ENCODE measurements around the gene PDCD7.
"Not testable (repeated sequence)": the region's sequence is repeated elsewhere in the genome, so short reads cannot be mapped to it uniquely, and the experiment has no call there.

Gene PDCD7, protein sequence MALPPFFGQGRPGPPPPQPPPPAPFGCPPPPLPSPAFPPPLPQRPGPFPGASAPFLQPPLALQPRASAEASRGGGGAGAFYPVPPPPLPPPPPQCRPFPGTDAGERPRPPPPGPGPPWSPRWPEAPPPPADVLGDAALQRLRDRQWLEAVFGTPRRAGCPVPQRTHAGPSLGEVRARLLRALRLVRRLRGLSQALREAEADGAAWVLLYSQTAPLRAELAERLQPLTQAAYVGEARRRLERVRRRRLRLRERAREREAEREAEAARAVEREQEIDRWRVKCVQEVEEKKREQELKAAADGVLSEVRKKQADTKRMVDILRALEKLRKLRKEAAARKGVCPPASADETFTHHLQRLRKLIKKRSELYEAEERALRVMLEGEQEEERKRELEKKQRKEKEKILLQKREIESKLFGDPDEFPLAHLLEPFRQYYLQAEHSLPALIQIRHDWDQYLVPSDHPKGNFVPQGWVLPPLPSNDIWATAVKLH

DNA sequence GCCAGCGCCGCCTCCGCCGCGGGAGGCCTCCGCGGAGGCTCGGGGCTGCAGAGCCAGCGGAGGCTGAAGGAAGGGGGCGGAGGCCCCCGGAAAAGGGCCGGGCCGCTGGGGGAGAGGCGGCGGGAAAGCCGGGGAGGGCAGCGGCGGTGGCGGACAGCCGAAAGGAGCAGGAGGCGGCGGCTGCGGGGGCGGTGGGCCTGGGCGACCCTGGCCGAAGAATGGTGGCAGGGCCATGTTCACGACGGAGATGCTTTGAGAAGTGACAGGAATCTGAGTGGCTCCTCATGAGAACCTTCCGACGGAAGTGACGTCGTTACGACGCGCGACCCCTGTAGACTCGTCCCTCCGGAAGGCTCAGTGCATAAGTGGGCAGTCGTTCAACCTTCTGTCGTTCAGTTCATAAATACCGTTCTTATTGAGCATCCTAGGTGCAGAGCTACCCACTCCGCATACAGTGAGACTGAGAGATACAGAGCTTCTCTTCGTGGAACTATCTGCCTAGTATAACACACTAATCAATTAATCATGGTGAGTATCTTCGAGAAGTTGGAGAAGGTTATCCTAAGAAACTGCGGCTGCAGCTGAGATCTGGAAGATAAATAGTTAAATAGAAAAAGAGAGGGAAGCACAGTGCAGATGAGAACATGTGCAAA, at the start of gene PDCD7:
Gene PDCD7, minus strand, starts transcription at position 261 of the 653 bp plus-strand sequence. Its CDS starts 27 bp downstream, at position 234.
- DNase-seq: peak; percentile 87

DNA sequence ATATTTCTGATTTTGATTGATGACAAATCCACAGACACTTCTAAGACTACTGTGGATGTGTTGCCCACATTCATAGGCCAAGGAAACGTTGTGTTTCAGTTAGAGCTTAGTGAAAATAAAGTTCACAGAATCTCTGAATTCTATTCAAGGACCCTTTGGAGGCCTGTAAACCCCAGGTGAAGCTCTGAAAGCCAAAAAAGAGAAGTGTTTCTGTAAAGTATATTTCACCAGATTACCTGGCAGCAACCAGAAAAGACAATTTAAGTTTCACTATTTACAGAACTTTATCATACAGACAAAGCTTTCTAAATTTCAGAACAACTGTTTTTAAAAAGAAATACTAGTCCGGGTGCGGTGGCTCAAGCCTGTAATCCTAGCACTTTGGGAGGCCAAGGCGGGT, 48.9 kb upstream of the PDCD7 start:
- no peak for DNase-seq

DNA sequence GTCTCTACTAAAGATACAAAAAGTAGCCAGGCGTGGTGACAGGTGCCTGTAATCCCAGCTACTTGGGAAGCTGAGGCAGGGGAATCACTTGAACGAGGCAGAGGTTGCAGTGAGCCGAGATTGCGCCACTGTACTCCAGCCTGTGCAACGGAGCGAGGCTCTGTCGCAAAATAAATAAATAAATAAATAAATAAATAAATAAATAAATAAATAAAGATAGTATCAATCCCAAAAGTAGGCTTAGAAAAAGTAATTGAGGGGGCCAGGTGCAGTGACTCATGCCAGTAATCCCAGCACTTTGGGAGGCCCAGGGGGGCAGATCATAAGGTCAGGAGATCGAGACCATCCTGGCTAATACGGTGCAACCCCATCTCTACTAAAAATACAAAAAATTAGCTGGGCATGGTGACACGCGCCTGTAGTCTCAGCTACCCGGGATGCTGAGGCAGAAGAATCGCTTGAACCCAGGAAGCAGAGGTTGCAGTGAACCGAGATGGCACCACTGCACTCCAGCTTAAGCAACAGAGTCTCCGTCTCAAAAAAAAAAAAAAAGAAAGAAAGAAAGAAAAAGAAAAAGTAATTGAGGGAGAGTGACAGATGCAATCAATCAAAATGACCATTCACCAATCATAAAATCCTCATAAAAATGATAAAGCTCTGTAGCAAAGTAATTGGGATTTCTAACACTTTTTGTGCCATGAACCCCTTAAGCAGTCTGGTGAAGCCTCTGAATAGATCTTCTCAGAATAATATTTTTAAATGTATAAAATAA, 48.2 kb upstream of the PDCD7 start:
- DNase-seq: not testable (repeated sequence)

DNA sequence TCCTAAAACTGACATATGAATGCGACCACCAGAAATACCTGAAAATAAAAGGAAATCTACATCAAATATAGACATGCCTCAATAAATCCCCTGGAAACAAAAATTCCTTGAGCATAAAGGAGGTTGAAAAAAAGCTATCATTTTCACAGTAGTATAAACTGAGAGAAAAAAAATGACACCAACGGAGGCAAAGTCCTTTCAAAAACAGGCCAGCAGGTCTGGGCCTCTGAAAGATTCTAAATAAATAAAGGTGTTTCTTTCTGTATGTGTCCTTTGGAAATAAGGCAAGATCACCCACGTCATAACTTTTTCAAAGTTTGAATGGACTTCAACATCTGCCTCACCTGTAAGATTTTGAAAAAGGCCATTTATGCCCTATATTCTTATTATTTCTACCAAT, 46.6 kb upstream of the PDCD7 start:
- no peak for DNase-seq

DNA sequence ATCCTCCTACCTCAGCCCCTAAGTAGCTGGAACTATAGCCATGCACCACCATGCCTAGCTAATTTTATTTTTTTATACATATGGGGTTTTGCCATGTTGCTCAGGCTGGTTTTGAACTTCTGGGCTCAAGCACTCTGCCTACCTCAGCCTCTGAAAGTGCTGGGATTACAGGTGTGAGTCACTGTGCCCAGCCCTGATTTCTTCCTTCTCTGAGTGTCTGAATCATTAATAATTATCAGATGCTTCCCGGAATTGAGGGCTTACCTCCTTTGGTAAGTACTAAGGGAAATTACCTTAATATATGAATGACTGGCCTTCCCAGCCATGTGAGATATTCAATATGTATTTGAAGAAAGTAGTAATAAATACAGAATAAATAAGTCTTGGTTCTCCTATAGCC, 44.3 kb upstream of the PDCD7 start:
- DNase-seq: no peak

DNA sequence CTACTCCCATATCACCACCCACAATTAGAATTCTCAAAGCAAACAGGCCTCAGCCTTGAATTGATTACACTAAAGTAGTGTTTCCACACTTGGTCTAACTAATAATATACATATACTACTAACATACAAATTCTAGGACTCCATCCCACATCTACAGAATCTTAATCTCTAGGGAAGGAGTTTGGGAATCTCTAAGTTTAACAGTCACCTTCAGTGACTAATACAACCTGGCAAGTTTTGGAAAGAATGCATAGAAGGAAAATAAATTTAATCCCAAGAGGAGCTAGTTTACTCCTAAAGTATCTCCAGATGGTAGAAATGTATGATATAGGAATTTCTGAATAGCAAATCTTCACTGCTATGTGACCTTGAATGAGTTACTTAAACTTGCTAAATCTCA, 42.4 kb upstream of the PDCD7 start:
- no peak for DNase-seq

DNA sequence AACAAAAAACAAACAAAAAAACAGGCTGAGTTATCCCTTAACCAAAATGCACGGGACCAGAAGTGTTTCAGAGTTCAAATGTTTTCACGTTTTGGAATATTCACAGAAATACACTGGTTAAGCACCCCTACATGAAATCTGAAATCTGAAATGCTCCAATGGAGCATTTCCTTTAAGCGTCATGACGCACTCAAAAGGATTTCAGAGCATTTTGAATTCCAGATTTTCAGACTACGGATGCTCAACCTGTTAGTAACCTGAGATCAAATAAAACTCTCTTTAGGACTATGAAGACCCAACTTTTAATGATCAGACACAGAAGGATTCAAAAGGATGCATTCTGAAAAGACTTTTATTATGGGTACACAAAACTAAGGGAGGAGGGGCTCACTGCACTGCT, 41.9 kb upstream of the PDCD7 start:
- no peak for DNase-seq

DNA sequence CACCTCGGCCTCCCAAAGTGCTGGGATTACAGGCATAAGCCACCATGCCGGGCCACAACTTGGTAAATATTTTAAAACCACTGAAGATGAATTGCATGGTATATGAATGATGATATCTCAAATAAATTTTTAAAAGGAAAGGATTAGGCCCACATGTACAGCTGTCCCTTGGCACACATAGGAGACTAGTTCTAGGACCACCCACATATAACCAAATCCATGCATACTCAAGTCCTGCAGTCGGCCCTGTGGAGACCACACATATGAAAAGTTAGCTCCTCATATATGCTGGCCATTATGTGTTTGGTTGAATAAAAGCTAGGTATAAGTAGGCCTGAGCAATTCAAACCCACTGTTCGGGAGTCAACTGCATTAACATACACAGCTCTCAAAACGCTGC, 40.9 kb upstream of the PDCD7 start:
- no peak for DNase-seq

DNA sequence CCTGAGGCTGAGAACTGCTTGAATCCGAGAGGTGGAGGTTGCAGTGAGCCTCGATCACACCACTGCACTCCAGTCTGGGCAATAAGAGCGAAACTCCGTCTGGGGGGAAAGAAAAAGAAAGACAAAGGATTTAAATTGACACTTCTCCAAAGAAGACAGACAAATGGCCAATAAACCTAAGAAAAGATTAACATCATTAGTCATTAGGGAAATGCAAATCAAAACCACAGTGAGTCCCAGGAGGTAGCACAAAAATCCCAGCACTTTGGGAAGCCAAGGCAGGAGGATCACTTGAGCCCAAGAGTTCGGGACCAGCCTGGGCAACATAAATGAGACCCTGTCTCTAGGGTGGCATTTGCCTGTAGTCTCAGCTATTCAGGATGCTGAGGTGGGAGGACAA, 38.9 kb upstream of the PDCD7 start:
- DNase-seq: no peak

DNA sequence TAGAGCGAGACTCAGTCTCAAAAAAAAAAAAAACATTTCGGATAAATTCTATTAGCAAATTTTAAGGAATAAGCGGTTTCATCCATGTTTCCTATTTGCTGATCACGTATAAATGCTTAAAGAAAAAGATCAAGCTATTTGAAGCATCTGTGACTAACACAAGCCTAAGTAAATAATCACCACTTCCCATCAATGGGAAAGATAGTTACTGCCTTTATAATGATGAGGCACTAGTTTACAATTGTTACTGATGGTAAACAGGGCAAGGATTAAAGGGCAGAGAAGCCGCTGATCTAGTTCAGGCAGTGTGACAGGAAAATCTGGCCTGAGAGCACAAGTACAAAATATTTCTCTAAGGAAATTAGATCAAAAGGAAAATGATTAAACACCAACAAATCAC, 37.8 kb upstream of the PDCD7 start:
- DNase-seq: no peak

DNA sequence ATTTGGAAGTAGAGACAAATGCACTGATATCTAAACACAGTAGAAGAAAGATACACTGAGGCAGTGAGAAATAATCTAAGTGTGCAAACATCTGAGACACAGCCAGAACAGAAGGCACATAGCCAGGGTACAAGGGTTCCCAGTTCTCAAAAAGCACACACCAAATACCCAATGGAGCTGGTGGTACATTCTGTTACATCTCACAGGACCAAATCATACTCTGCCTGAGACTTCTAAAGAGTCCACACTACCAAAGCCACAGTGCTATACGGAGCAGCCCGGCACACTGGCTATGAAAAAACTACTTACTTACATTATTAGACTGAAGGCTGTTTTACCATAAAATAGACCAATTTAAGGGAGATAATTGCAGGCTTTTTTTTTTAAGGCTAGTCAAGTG, 32.3 kb upstream of the PDCD7 start:
- DNase-seq: no peak

DNA sequence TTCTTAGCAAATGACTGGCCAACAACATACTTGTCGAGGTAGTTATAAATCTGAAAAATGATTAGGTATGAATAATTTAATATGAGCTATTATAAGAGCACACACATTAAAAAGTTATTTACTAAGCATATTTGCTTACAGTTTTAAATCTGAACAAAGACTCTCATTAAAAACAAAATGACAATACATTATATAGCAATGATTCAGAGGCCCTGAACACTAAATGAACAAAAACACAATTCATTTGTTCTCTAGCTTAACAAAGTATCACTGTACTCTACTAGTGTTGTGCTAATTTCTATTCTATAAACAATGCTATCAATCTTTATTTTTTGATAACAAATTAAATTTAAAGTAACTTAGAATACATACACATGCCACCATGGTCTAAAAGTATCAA, 30.5 kb upstream of the PDCD7 start:
- DNase-seq: no peak

DNA sequence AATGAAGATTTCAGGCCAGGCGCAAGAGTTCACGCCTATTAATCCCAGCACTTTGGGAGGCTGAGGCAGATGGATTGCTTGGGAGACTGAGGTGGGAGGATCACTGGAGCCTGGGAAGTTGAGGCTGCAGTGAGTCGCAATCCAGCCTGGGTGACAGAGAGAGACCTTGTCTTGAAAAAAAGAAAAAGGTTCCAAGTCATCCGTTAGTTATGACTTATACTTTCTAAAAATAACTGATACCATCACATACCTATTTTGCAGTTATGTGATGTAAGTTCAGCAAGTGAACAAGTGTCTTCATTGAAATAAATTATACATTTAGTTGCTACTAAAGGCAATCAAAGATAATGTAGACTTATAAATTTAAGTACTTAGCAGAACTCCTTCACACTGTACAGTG, 29.4 kb upstream of the PDCD7 start:
- no peak for DNase-seq

DNA sequence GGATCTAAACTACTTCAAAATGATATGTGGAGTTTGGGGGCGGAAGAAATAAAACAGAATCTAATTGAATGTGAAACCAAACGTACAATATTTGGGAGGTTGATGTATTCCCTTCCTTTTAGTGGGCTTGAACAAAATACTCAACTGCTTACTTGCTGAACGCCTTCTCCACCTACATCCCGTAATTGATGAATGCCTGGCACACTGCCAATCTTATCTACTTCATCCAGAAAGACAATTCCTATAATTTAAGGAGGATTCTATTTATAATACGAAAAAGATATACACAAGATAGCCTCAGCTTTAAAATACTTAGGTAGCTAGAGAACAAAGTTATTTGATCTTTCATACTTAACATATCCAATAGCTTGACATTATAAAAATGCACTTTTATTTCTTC, 23.1 kb upstream of the PDCD7 start:
- no peak for DNase-seq

DNA sequence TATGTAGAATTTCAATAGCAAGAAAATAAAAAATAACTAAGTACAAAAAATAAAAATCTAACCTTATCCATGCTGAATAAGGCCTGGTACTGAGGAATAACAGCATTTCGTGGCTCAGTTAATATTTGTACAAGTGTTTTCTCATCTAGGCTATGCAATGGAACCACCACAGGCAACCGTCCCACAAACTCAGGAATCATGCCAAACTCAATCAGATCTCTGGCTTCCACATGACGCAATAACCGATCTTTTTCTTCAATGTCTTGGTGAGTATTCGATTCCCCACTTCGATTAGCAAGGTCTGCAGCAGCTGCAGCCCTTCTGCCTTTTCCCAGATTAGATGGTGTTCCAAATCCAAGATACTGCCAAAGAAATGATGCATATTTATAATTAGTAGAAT, 21.1 kb upstream of the PDCD7 start:
- DNase-seq: no peak

DNA sequence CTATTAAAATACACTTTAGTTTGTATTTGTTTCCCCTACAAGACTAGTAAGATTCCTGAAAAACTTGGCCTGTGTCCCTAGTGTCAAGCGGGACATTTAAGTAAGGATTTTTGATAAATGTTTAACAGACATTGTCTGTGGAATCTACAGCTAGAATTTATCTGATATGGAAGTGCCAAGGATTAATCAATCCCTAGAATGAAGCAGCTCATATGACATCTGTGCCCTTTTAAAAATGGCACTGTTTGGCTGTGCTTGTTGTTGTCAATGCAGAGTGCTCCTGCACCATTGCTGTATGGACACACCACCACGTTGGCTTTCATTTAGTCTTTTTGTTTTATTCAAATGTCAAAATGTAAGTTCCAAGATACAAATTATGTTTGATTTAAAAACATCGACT, 14.3 kb upstream of the PDCD7 start:
- DNase-seq: no peak

DNA sequence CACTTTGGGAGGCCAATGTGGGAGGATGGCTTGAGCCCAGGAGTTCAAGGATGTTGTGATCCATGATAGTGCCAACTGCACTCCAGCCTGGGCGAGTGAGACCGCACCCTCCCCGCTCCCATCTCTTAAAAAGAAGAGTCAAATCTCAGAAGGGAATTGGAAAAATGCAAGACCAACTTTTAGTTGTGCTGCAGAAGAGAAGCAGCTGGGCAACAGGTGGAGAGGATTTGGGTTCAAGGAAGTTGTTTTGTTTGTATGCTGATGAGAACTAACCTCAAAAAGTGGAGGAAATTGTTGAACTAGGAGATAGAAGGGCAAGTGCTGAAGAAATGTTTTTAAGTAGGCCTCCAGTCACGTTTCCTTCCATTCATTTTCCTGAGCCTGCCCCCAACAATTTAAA, 12.8 kb upstream of the PDCD7 start:
- DNase-seq: no peak

DNA sequence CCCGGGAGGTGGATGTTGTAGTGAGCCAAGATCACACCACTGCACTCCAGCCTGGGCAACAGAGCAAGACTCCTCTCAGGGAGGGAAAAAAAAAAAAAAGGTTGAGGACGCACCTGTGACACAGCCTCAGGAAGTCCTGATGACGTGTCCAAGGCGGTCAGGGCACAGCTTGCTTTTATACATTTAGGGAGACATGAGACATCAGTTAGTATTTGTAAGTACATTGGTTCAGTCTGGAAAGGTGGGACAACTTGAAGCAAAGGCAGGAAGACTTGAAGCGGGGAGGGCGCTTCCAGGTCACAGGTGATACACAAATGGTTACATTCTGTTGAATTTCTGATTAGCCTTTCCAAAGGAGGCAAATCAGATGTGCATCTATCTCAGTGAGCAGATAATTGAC, 5.0 kb upstream of the PDCD7 start:
- not testable (repeated sequence) for DNase-seq

DNA sequence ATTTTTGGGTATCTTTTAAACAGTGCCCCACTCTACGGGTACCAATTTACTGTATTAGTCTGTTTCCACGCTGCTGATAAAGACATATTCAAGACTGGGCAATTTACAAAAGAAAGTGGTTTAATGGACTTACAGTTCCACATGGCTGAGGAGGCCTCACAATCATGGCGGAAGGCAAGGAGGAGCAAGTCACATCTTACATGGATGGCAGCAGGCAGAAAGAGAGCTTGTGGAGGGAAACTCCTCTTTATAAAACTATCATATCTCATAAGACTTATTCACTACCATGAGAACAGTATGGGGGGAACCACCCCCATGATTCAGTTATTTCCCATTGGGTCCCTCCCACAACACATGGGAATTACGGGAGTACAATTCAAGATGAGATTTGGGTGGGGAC, 4.3 kb upstream of the PDCD7 start:
- not testable (repeated sequence) for DNase-seq

DNA sequence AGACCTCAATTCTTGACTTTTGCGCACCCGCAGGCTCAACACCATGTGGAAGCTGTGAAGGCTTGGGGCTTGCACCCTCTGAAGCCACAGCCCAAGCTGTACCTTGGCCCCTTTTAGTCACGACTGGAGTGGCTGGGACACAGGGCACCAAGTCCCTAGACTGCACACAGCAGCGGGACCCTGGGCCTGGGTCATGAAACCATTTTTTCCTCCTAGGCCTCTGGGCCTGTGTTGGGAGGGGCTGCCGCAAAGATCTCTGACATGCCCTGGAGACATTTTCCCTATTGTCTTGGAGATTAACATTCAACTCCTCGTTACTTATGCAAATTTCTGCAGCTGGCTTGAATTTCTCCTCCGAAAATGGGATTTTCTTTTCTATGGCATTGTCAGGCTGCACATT, 3.5 kb upstream of the PDCD7 start:
- DNase-seq: not testable (repeated sequence)

DNA sequence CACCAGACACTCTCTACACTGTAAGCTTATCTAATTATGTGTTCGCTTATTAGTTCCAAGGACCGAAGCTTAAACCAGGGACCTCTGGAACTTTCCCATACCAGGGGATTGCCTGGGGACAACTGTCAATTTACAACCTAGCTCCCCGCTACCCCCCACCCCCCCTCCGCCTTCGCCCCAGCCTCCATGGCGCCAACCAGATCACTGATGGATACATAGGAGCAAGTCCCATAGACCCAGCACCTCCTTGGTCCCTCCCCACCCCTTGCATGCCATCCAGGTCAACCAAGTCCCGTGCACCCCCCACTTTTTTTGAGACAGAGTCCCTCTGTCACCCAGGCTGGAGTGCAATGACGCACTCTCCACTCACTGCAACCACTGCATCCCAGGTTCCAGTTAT, 930 bp upstream of the PDCD7 start:
- DNase-seq: no peak

DNA sequence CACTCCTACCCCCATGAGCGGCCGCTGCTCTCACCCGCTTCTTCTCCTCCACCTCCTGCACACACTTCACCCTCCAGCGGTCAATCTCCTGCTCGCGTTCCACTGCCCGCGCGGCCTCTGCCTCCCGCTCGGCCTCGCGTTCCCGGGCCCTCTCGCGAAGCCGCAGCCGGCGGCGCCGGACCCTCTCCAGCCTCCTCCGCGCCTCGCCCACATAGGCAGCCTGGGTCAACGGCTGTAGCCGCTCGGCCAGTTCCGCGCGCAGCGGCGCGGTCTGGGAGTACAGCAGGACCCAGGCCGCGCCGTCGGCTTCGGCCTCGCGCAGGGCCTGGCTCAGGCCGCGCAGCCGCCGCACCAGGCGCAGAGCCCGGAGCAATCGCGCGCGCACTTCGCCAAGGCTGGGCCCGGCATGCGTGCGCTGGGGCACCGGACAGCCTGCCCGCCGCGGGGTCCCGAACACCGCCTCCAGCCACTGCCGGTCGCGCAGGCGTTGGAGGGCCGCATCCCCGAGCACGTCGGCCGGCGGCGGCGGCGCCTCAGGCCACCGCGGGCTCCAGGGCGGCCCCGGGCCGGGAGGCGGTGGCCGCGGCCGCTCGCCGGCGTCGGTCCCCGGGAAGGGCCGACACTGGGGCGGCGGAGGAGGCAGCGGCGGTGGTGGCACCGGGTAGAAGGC, 595 bp downstream of the PDCD7 start:
- DNase-seq: peak; percentile 9

DNA sequence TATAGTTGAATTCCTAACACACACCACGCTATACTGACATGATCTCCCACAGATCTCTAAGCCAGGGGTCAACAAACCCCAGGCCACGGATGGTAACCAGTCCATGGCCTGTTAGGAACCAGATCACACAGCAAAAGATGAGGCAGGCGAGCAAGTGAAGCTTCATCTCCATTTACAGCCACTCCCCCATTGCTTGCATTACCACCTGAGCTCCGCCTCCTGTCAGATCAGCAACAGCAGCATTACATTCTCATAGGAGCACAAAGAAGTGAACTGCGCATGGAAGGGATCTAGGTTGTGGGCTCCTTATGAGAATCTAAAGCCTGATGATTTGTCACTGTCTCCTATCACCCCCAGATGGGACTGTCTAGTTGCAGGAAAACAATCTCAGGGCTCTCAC, 2.7 kb downstream of the PDCD7 start:
- no peak for DNase-seq
